ENCODE results near the gene SCN1A.

SCN1A gene

GRCh38 chr2:165970663-165971062, 157.2 kb downstream of the SCN1A start:
- no peak for DNase-seq (ENCODE audit: low spot score)

- no peak for DNase-seq (ENCODE audit: low spot score)
Observed at GRCh38 chr2:165969227-165969626, 158.6 kb downstream of the SCN1A start.

- no peak for DNase-seq (ENCODE audit: low spot score)
Observed at GRCh38 chr2:165967746-165968145, 160.1 kb downstream of the SCN1A start.

- DNase-seq (ENCODE audit: low spot score), result no peak
Observed at GRCh38 chr2:165961818-165962217, 166.0 kb downstream of the SCN1A start.

GRCh38 chr2:165959371-165959770, 168.4 kb downstream of the SCN1A start:
- no peak for DNase-seq (ENCODE audit: low spot score)

GRCh38 chr2:165958313-165958960, 169.4 kb downstream of the SCN1A start:
- no peak for DNase-seq (ENCODE audit: low spot score)

GRCh38 chr2:165957030-165957675, 170.7 kb downstream of the SCN1A start:
- no peak for DNase-seq (ENCODE audit: low spot score)

GRCh38 chr2:165953655-165954606, 173.9 kb downstream of the SCN1A start, which contains the start of gene TTC21B:
TTC21B (minus strand) TSS chr2:165953776; CDS start chr2:165953705, 71 bp downstream.
- peak; percentile 78 for DNase-seq (ENCODE audit: low spot score)

GRCh38 chr2:165953306-165953654, 174.5 kb downstream of the SCN1A start:
- DNase-seq (ENCODE audit: low spot score), result no peak

- DNase-seq (ENCODE audit: low spot score), result peak; percentile 17
Observed at GRCh38 chr2:165952741-165953211, 175.0 kb downstream of the SCN1A start.

GRCh38 chr2:165952085-165952484, 175.7 kb downstream of the SCN1A start:
- DNase-seq (ENCODE audit: low spot score), result no peak

GRCh38 chr2:165950438-165950837, 177.4 kb downstream of the SCN1A start:
- no peak for DNase-seq (ENCODE audit: low spot score)

- no peak for DNase-seq (ENCODE audit: low spot score)
Observed at GRCh38 chr2:165941827-165942226, 186.0 kb downstream of the SCN1A start.

- DNase-seq (ENCODE audit: low spot score), result no peak
Observed at GRCh38 chr2:165938237-165938636, 189.6 kb downstream of the SCN1A start.

Data from hematopoietic multipotent progenitor cell treated with erythropoietin and hydrocortisone succinate and interleukin-3 and kit ligand, for 15 days (in vitro differentiated cells).